SK-N-SH (cell line): Measurements from ENCODE around the gene EPB41L2. TPM values are rescaled to one million over a fixed set of nuclear protein-coding genes. Genes with fewer than 3 reads are reported as not detected.

Experiments used
- CTCF ChIA-PET: fragments of 300-600, 350-600 bp; formaldehyde crosslinking; extraction: SDS; loops from one replicate; lab custom pipeline; 2021; lab: Yijun Ruan, JAX
- POLR2A ChIA-PET: fragments of 350-600 bp; sonication (Branson Sonifier 250); formaldehyde crosslinking; extraction: SDS; loops from one replicate; lab custom pipeline; 2020; ENCODE audit warnings: antibody characterized with exemption, inconsistent platforms; lab: Yijun Ruan, JAX
- DNase-seq: peaks from one replicate; pipeline ENCODE4 v3.0.0; 2012
- H2AFZ ChIP-seq: fragments of 200-600 bp; sonication (generic); 2 replicates; pipeline ENCODE4 v1.8.1; 2016; ENCODE audit warnings: antibody characterized with exemption, mild to moderate bottlenecking, low read depth
- H3F3A ChIP-seq: fragments of 200-600 bp; sonication (generic); replicated peaks from 2 replicates; pipeline ENCODE3; 2016; ENCODE audit warnings: antibody characterized with exemption, mild to moderate bottlenecking; ENCODE audit not compliant: insufficient read depth
- H3K27ac ChIP-seq, 2 experiments: fragments of 200-500 bp in 1 of 2; fragments of 200-600 bp in 1 of 2; sonication (Bioruptor generic) in 1 of 2; sonication (generic), shearing (Covaris generic) in 1 of 2; 2 replicates each; pipeline versions ENCODE4 v1.5.1 to v1.6.1; 2014 to 2016; ENCODE audit warnings: low read depth in 2 of 2, inconsistent platforms in 1 of 2, low read length in 1 of 2, mild to moderate bottlenecking in 1 of 2, mixed read lengths in 1 of 2
- H3K27me3 ChIP-seq: fragments of 200-600 bp; sonication (generic), shearing (Covaris generic); 2 replicates; pipeline ENCODE4 v1.6.1; 2016; ENCODE audit warnings: mixed run types; ENCODE audit not compliant: insufficient read depth
- H3K36me3 ChIP-seq, 2 experiments: fragments of 200-500 bp in 1 of 2; fragments of 200-600 bp in 1 of 2; sonication (Bioruptor generic) in 1 of 2; sonication (generic) in 1 of 2; replicated peaks in 1 of 2; 2 replicates each; pipeline versions ENCODE3 to v1.5.1; 2014 to 2016; ENCODE audit warnings: low read length in 1 of 2, mild to moderate bottlenecking in 1 of 2; ENCODE audit not compliant: insufficient read depth in 2 of 2, control insufficient read depth in 1 of 2
- H3K4me1 ChIP-seq, 2 experiments: fragments of 200-500 bp in 1 of 2; fragments of 200-600 bp in 1 of 2; sonication (Bioruptor generic) in 1 of 2; sonication (generic), shearing (Covaris generic) in 1 of 2; 2 replicates each; pipeline versions ENCODE4 v1.5.1 to v1.6.1; 2014 to 2016; ENCODE audit warnings: low read depth in 1 of 2, low read length in 1 of 2, mixed run types in 1 of 2; ENCODE audit not compliant: insufficient read depth in 2 of 2, control insufficient read depth in 1 of 2
- H3K4me2 ChIP-seq: fragments of 200-600 bp; sonication (generic), shearing (Covaris generic); 2 replicates; pipeline ENCODE4 v1.6.1; 2017; ENCODE audit warnings: mixed run types
- H3K4me3 ChIP-seq, 2 experiments: fragments of 200-500 bp in 1 of 2; fragments of 200-600 bp in 1 of 2; sonication (Bioruptor generic) in 1 of 2; sonication (generic), shearing (Covaris generic) in 1 of 2; 2 replicates each; pipeline versions ENCODE4 v1.5.1 to v1.8.1; 2014 to 2016; ENCODE audit warnings: low read depth in 2 of 2, inconsistent platforms in 1 of 2, low read length in 1 of 2, mild to moderate bottlenecking in 1 of 2, mixed read lengths in 1 of 2, moderate library complexity in 1 of 2
- H3K79me2 ChIP-seq: fragments of 200-600 bp; sonication (generic); 2 replicates; pipeline ENCODE4 v1.8.1; 2017; ENCODE audit warnings: mild to moderate bottlenecking; ENCODE audit not compliant: insufficient read depth
- H3K9ac ChIP-seq: fragments of 200-600 bp; sonication (generic); 2 replicates; pipeline ENCODE4 v1.6.1; 2017; ENCODE audit warnings: mixed run types
- H3K9me2 ChIP-seq: fragments of 200-600 bp; sonication (generic); 2 replicates; pipeline ENCODE4 v1.6.1; 2017; ENCODE audit warnings: mixed run types
- H3K9me3 ChIP-seq: fragments of 200-600 bp; sonication (generic); 2 replicates; pipeline ENCODE4 v1.6.1; 2017; ENCODE audit warnings: mixed run types, mild to moderate bottlenecking, moderate library complexity
- H4K20me1 ChIP-seq: fragments of 200-600 bp; sonication (generic); 2 replicates; pipeline ENCODE4 v1.6.1; 2017; ENCODE audit warnings: mild to moderate bottlenecking, mixed run types; ENCODE audit not compliant: insufficient read depth
- CHD2 ChIP-seq: fragments of 150-350 bp; IDR thresholded peaks from 2 replicates; pipeline ENCODE4 v1.6.1; 2018; ENCODE audit warnings: low read length; ENCODE audit not compliant: partially characterized antibody
- CTCF ChIP-seq: fragments of 200-600 bp; sonication (generic); IDR thresholded peaks from 2 replicates; pipeline ENCODE4 v1.6.1; 2017; ENCODE audit warnings: antibody characterized with exemption, mild to moderate bottlenecking, moderate library complexity
- ELF1 ChIP-seq: IDR thresholded peaks from 2 replicates; pipeline ENCODE4 v1.4.0; 2012
- EP300 ChIP-seq, 2 experiments: IDR thresholded peaks; 2 replicates each; pipeline versions ENCODE4 v1.4.0 to v1.6.1; 2012; ENCODE audit warnings: borderline replicate concordance in 1 of 2, low read depth in 1 of 2, low read length in 1 of 2
- EZH2phosphoT487 ChIP-seq: fragments of 200-600 bp; sonication (generic); IDR thresholded peaks from 2 replicates; pipeline ENCODE4 v1.6.1; 2017; ENCODE audit warnings: low read depth, mixed run types, mild to moderate bottlenecking, antibody characterized with exemption, moderate library complexity, borderline replicate concordance
- FOSL2 ChIP-seq: IDR thresholded peaks from 2 replicates; pipeline ENCODE4 v1.4.0; 2012; ENCODE audit warnings: low read depth, mild to moderate bottlenecking, moderate library complexity, borderline replicate concordance
- FOXM1 ChIP-seq: IDR thresholded peaks from 2 replicates; pipeline ENCODE4 v1.4.0; 2012; ENCODE audit warnings: low read depth, mild to moderate bottlenecking
- GATA2 ChIP-seq: sonication (generic); formaldehyde crosslinking; IDR thresholded peaks from 2 replicates; pipeline ENCODE4 v1.5.0; 2020; ENCODE audit warnings: mild to moderate bottlenecking, missing genetic modification reagents
- IRF3 ChIP-seq: fragments of 150-350 bp; IDR thresholded peaks from 2 replicates; pipeline ENCODE4 v1.6.1; 2016; ENCODE audit warnings: mild to moderate bottlenecking, low read depth, low read length
- JUND ChIP-seq: IDR thresholded peaks from 2 replicates; pipeline ENCODE4 v1.4.0; 2012
- MXI1 ChIP-seq: IDR thresholded peaks from 2 replicates; pipeline ENCODE4 v1.6.1; 2012; ENCODE audit warnings: mild to moderate bottlenecking, low read depth, low read length, improper control_type of control experiment
- NFIC ChIP-seq: IDR thresholded peaks from 2 replicates; pipeline ENCODE4 v1.4.0; 2012; ENCODE audit warnings: borderline replicate concordance
- NRF1 ChIP-seq: IDR thresholded peaks from 2 replicates; pipeline ENCODE4 v1.6.1; 2012; ENCODE audit warnings: low read depth, mild to moderate bottlenecking, low read length
- POLR2AphosphoS5 ChIP-seq: IDR thresholded peaks from 2 replicates; pipeline ENCODE4 v1.6.1; 2012; ENCODE audit warnings: low read depth, low read length
- RAD21 ChIP-seq: IDR thresholded peaks from 2 replicates; pipeline ENCODE4 v1.6.1; 2012; ENCODE audit warnings: mild to moderate bottlenecking, low read length
- RFX5 ChIP-seq: IDR thresholded peaks from 2 replicates; pipeline ENCODE4 v1.6.1; 2012; ENCODE audit warnings: mild to moderate bottlenecking, improper control_type of control experiment, low read length
- RXRA ChIP-seq: IDR thresholded peaks from 2 replicates; pipeline ENCODE4 v1.4.0; 2012; ENCODE audit warnings: low read depth, mild to moderate bottlenecking, borderline replicate concordance
- SIN3A ChIP-seq: IDR thresholded peaks from 2 replicates; pipeline ENCODE4 v1.6.1; 2012; ENCODE audit warnings: low read depth, mild to moderate bottlenecking, low read length, moderate library complexity, borderline replicate concordance
- SMC3 ChIP-seq: IDR thresholded peaks from 2 replicates; pipeline ENCODE4 v1.6.1; 2012; ENCODE audit warnings: low read depth, low read length, improper control_type of control experiment
- TCF12 ChIP-seq: IDR thresholded peaks from 2 replicates; pipeline ENCODE4 v1.4.0; 2012
- TEAD4 ChIP-seq: IDR thresholded peaks from 2 replicates; pipeline ENCODE4 v1.4.0; 2012; ENCODE audit warnings: mild to moderate bottlenecking, borderline replicate concordance; ENCODE audit not compliant: insufficient read depth
- USF1 ChIP-seq: IDR thresholded peaks from 2 replicates; pipeline ENCODE4 v1.4.0; 2012; ENCODE audit warnings: low read depth, borderline replicate concordance
- YY1 ChIP-seq: IDR thresholded peaks from 2 replicates; pipeline ENCODE4 v1.4.0; 2012; ENCODE audit warnings: low read depth, mild to moderate bottlenecking
- ZBTB33 ChIP-seq: IDR thresholded peaks from 2 replicates; pipeline ENCODE4 v1.4.0; 2012; ENCODE audit warnings: low read depth, borderline replicate concordance
- WGBS: methylation state at CpG from one replicate; pipeline ENCODE4 v1.1.6; 2017; ENCODE audit warnings: low lambda C conversion rate; 5-methylcytosine and 5-hydroxymethylcytosine counted together
- polyA plus RNA-seq, 3 experiments: library from polyadenylated mRNA; depleted of rRNA; stranded (reverse); fragments of >200 nt; gene quantifications; 2 replicates each; pipeline ENCODE4 v1.2.3, GENCODE V29; 2012

Gene EPB41L2
- polyA plus RNA-seq, 1 of the 3 experiments (the other 2 are of a cell fraction): 1.4 TPM

GRCh38 chr6:130869681-130870080 is 193.4 kb downstream of the EPB41L2 start:
- Histone ChIP-seq H3K9me2 (no peaks in the 10 kb centered on the region), H3K79me2 (no peaks in the 10 kb centered on the region), H3K9me3 (no peaks in the 10 kb centered on the region), H3K4me2 (no peak overlapping the region), H3K27ac (no peak overlapping the region), H4K20me1 (no peaks in the 10 kb centered on the region)
- DNase-seq: no peak
- CTCF ChIA-PET: interaction anchor here (0.9 kb wide), 1 partner anchor 16 kb away, joined by 3 read pairs; no protein-coding TSS in a partner anchor
- POLR2A ChIA-PET: no interaction called here
- TF ChIP-seq IRF3 (no peak), EP300 (IDR thresholded peaks at IDR 0.05; ENCODE audit: borderline replicate concordance in 1 of 2, low read depth in 1 of 2, low read length in 1 of 2) (no peak), NRF1 (no peak), SMC3 (no peak), CHD2 (no peak), ZBTB33 (no peak), SIN3A (no peak), YY1 (no peak), NFIC (no peak), TCF12 (no peak), GATA2 (CRISPR knock-in tag) (no peak), MXI1 (no peak), JUND (no peak), FOSL2 (no peak), TEAD4 (no peak), RXRA (no peak), POLR2AphosphoS5 (no peak)
- TF ChIP-seq, all 33 proteins: peak for 0
- no peaks in the 10 kb centered on the region for H3F3A ChIP-seq
- H3K9ac ChIP-seq: no peak overlapping the region
- no peaks in the 10 kb centered on the region for H3K4me1 ChIP-seq
- WGBS: 37% methylated on average over 10 of the region's 10 CpGs
- no peaks in the 10 kb centered on the region for H3K27me3 ChIP-seq
- H3K36me3 ChIP-seq: no peaks in the 10 kb centered on the region
- no peak overlapping the region for H2AFZ ChIP-seq
- H3K4me3 ChIP-seq: no peak overlapping the region

GRCh38 chr6:130865793-130866192 is 197.3 kb downstream of the EPB41L2 start:
- Histone ChIP-seq H3K4me1 (no peaks in the 10 kb centered on the region), H3K79me2 (no peaks in the 10 kb centered on the region), H3K27ac (no peak overlapping the region), H3F3A (no peaks in the 10 kb centered on the region), H3K4me2 (no peak overlapping the region), H3K9ac (no peak overlapping the region), H3K4me3 (no peak overlapping the region), H3K36me3 (no peaks in the 10 kb centered on the region), H3K9me3 (no peaks in the 10 kb centered on the region), H3K27me3 (no peaks in the 10 kb centered on the region), H4K20me1 (no peaks in the 10 kb centered on the region), H2AFZ (peak overlapping the region; percentile 66), H3K9me2 (no peaks in the 10 kb centered on the region)
- CTCF ChIA-PET: no interaction called here
- POLR2A ChIA-PET: no interaction called here
- DNase-seq: no peak
- 38% methylated on average over 4 of the region's 4 CpGs for WGBS
- no peak for TF ChIP-seq SIN3A
- TF ChIP-seq NFIC: no peak
- no peak for TF ChIP-seq FOSL2
- TF ChIP-seq RAD21: no peak
- no peak for TF ChIP-seq FOXM1
- no peak for TF ChIP-seq JUND
- TF ChIP-seq RFX5: no peak
- no peak for TF ChIP-seq ELF1
- TF ChIP-seq USF1: no peak
- no peak for TF ChIP-seq EZH2phosphoT487
- no peak for TF ChIP-seq TEAD4
- TF ChIP-seq POLR2AphosphoS5: no peak
- no peak for TF ChIP-seq CTCF
